Hepatocyte (in vitro differentiated cells): Measurements from ENCODE around the gene TRAF5.

Experiments
- CTCF ChIP-seq: fragments of 200-600 bp; sonication (generic); IDR thresholded peaks from 2 replicates; pipeline ENCODE4 v1.5.1; 2016; ENCODE audit warnings: antibody characterized with exemption, mild to moderate bottlenecking; ENCODE audit not compliant: poor library complexity
- EZH2 ChIP-seq: fragments of 200-600 bp; sonication (generic); IDR thresholded peaks from 2 replicates; pipeline ENCODE4 v1.6.1; 2016; ENCODE audit warnings: antibody characterized with exemption, mild to moderate bottlenecking, borderline replicate concordance

GRCh38 chr1:211329764-211330201 lies 3.1 kb downstream of the TRAF5 start:
- no peak for TF ChIP-seq CTCF
- no peak for TF ChIP-seq EZH2
